ENCODE measurements around the gene TNFRSF13B.

Gene TNFRSF13B

GRCh38 chr17:16940116-16940881, 31.6 kb downstream of the TNFRSF13B start:
- no peaks in the 10 kb centered on the region for H3K27me3 ChIP-seq (ENCODE audit: insufficient read depth, low read depth, severe bottlenecking)
- H3K36me3 ChIP-seq: no peaks in the 10 kb centered on the region
- H3K27ac ChIP-seq: no peak overlapping the region
- no peak overlapping the region for H3K4me3 ChIP-seq (ENCODE audit: low read depth, low read length)
- no peak for DNase-seq
- TF ChIP-seq CTCF (IDR thresholded peaks at IDR 0.05; ENCODE audit: low read depth, low read length): no peak
- no peaks in the 10 kb centered on the region for H3K9me3 ChIP-seq (ENCODE audit: severe bottlenecking)

- DNase-seq: no peak
- H3K36me3 ChIP-seq: no peaks in the 10 kb centered on the region
- no peaks in the 10 kb centered on the region for H3K9me3 ChIP-seq (ENCODE audit: severe bottlenecking)
- TF ChIP-seq CTCF (IDR thresholded peaks at IDR 0.05; ENCODE audit: low read depth, low read length): no peak
- no peaks in the 10 kb centered on the region for H3K27me3 ChIP-seq (ENCODE audit: insufficient read depth, low read depth, severe bottlenecking)
- no peak overlapping the region for H3K4me3 ChIP-seq (ENCODE audit: low read depth, low read length)
- no peak overlapping the region for H3K27ac ChIP-seq
Measured at GRCh38 chr17:16939606-16940115, 32.3 kb downstream of the TNFRSF13B start.

- Histone ChIP-seq H3K4me3 (ENCODE audit: low read depth, low read length) (no peak overlapping the region), H3K9me3 (ENCODE audit: severe bottlenecking) (no peaks in the 10 kb centered on the region), H3K36me3 (no peaks in the 10 kb centered on the region), H3K27me3 (ENCODE audit: insufficient read depth, low read depth, severe bottlenecking) (no peaks in the 10 kb centered on the region), H3K27ac (no peak overlapping the region)
- DNase-seq: no peak
- TF ChIP-seq CTCF (IDR thresholded peaks at IDR 0.05; ENCODE audit: low read depth, low read length): no peak
Measured at GRCh38 chr17:16939208-16939576, 32.7 kb downstream of the TNFRSF13B start.

- Histone ChIP-seq H3K27ac (no peak overlapping the region), H3K36me3 (no peaks in the 10 kb centered on the region), H3K27me3 (ENCODE audit: insufficient read depth, low read depth, severe bottlenecking) (no peaks in the 10 kb centered on the region), H3K9me3 (ENCODE audit: severe bottlenecking) (no peaks in the 10 kb centered on the region), H3K4me3 (ENCODE audit: low read depth, low read length) (no peak overlapping the region)
- TF ChIP-seq CTCF (IDR thresholded peaks at IDR 0.05; ENCODE audit: low read depth, low read length): no peak
- DNase-seq: no peak
Measured at GRCh38 chr17:16938496-16939207, 33.3 kb downstream of the TNFRSF13B start.

GRCh38 chr17:16938031-16938430, 33.9 kb downstream of the TNFRSF13B start:
- DNase-seq: no peak
- Histone ChIP-seq H3K36me3 (no peaks in the 10 kb centered on the region), H3K4me3 (ENCODE audit: low read depth, low read length) (no peak overlapping the region), H3K27ac (no peak overlapping the region), H3K27me3 (ENCODE audit: insufficient read depth, low read depth, severe bottlenecking) (no peaks in the 10 kb centered on the region), H3K9me3 (ENCODE audit: severe bottlenecking) (no peaks in the 10 kb centered on the region)
- no peak for TF ChIP-seq CTCF (IDR thresholded peaks at IDR 0.05; ENCODE audit: low read depth, low read length)

Data from WERI-Rb-1 (cell line).